NCI-H1092 treated with DMSO at 0.1 percent for 48 hours (cell line): ENCODE data around the gene POGLUT3.

Experiments used
- DNase-seq: peaks from one replicate; lab custom pipeline; 2025; lab: John Stamatoyannopoulos, UW

POGLUT3 gene, protein sequence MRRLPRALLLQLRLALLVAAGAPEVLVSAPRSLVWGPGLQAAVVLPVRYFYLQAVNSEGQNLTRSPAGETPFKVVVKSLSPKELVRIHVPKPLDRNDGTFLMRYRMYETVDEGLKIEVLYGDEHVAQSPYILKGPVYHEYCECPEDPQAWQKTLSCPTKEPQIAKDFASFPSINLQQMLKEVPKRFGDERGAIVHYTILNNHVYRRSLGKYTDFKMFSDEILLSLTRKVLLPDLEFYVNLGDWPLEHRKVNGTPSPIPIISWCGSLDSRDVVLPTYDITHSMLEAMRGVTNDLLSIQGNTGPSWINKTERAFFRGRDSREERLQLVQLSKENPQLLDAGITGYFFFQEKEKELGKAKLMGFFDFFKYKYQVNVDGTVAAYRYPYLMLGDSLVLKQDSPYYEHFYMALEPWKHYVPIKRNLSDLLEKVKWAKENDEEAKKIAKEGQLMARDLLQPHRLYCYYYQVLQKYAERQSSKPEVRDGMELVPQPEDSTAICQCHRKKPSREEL

DNA sequence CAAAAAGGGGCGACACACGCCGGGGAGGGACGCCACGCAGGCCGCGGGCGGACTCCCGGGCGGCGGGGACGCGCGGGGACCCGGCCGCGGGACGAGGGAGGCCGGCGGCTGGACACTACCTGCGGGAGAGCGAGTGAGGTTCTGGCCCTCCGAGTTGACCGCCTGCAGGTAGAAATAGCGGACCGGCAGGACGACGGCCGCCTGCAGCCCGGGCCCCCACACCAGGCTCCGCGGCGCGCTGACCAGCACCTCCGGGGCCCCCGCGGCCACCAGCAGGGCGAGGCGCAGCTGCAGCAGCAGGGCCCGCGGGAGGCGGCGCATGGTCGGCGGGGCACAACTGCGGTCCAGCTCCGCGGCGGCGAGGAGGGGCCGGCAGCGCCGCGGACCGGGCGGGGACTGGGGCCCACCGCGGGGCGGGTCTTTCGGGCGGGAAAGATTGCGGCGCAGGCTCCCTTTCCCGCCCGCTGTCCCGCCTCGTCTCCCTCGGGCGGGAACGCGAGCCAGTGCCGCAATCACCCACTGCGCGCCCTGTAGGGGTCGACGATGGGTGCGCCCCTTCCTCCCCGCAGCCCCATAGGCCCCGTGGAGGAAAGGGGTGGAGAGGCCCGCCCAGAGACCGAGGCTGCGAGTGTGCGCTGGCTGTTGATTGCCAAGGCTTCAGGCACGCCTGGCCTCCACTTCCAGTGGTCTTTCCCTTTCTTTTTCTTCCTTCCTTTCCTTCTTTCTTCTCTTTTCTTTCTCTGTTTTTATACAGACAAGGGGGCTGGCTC is at the start of gene POGLUT3:
TSS of gene POGLUT3 (minus strand) at position 339 of the 770 bp plus-strand sequence. CDS start at position 321, 18 bp downstream.
- DNase-seq: peak; percentile 68

DNA sequence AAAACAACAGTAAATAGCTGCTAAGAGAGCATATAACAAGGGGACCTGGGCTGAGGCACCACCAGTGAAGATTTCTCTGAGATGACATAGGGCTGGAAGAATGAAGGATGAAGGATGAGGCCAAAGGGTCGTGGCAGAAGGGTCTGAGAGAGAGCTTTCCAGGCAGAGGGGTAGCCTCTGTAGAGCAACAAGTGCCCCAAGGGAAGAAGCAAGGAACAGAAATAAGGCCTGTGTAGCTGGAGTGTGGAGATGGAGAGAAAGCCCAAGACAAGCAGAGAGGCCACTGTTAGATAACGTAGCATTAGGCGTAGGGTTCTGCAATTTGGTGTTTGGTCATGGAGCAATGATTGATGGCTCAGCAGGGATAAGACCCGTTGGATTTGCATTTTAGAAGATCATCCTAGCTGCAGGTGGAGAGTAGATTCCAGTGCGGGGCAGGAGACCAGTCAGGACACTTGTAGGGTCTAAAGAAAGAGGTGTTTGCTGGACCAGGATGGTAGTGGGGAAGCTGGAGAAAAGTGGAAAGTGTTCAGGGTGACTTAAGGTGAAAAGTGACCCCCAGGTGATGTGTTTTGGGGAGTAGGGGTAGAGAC is 47.8 kb upstream of the POGLUT3 start:
- DNase-seq: no peak

DNA sequence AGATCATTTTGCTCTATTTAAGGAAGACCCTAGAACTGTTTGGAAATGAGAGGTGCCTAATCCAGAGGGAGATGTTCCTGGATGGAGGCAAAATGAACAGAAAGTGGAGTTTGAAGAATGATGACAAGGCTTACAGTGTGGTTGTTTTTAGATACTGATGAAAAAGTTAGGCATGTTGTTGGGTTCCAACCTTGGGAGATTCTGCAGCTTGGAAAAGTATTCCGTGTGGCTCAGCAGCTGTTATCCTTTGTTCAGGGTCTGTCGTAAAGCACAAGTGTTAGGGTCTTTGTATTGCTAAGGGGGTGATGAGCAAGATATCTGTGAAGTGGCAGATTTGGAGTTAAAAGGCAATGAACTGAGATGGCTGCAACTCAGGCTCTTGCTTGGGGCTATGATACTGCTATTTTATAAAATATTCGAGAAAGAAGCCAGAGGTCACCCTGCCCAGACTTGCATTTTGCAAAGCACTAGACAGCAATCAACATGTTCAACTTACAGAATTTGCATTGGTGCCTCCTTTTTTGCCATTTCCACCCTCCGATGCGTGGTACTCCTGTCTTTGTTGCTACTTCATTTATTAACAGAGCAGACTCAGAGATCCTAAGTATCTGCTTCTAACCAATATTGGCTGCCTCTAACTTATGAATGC is 45.3 kb upstream of the POGLUT3 start:
- no peak for DNase-seq

DNA sequence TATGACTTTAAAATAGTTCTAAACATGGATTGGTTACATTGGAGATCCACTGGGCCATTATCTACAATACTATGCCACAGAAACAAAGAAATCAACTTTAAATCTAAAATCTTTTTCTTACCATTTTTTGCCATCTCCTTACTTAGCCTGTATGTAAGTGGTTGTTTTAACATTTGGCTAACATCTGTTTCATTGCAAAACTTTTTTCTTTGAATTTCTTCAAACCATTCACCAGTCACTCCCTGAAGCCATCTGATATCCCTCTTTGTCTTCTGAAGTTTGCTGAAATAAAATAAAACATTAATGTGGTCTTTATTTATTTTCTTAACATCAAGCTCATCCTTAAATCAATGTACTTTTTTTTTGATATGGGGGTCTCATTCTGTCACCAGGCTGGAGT is 43.3 kb upstream of the POGLUT3 start:
- DNase-seq: no peak

DNA sequence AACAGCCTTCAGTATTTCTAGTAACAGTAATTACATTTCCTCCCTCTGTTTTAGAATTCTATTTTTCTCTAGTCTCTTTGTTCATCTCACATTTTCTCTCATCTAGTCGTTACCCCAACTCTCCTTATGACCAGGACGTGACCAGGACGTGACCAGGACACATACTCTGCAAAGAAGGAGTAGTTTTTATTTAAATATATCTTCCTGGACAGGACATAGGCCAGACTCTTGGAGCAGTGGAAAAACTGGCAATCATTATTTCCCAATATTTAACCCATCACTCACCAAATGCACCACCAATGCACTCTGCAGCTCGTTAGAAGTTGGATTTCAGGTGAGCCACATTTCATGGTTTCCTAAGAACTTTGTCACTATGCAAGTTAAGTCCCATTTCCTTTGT is 40.3 kb upstream of the POGLUT3 start:
- no peak for DNase-seq

DNA sequence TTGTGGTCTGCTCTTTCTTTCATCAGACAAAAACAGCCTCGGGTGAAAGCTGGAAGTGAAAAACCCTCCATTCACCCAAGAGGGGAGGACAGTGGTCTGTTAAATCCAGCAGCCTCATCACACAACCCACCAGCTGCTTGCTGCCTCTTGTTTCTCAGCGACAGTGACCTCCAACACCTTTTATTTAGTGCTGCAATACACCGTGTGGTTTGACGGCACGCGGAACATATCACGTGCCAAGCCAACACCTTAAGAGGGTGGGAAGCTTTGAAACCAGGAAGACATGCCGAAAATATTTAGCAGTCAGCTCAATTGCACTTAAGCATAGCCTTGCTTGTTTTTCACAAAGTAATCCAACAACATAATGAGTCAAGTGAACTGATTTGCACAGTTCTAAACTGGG is 39.8 kb upstream of the POGLUT3 start:
- DNase-seq: peak; percentile 12

DNA sequence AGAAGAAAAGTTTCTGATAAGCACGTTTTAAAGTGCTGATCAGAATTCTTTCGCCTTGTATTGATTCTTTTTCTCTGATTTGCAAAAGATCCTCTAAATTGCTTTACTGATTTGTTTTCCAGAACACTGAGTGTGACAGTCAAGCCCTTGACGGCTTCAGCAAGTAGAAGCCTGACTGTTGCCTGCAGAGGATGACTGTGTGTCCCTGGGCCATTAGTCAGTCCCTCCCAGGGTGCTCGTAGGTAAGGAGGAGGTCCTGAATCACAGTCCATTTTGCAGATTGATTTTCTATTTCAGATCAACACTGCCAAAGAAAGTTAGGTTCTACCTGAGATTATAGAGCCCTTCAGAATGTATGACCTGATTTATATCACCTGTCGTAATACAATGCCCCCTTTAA is 38.6 kb upstream of the POGLUT3 start:
- no peak for DNase-seq

DNA sequence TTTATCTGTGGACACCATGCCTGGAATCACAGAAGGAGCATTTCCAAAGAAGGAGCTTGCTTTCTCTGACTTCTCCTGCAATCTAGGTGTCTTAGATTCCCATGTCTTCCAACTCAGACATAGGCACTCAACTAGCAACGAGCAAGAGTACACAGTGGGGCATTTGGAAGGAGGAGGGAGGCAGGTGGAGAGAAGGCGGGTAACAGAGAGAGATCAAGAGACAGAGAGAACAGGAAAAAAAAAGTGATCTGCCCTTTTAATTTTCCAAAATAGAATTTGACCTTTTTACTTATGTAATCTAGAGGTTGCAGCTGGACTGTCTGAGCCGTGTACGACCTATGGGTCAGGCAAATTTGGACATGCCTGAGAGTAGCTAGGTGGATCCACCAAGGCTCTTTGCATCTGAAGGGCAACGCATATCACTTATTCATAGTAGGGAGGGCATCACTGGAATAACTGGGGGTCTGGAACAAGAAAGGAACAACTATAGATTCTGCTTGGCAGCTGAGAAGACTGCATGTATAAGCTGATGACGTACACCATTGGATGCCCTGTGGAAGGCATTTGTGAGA is 37.3 kb upstream of the POGLUT3 start:
- no peak for DNase-seq

DNA sequence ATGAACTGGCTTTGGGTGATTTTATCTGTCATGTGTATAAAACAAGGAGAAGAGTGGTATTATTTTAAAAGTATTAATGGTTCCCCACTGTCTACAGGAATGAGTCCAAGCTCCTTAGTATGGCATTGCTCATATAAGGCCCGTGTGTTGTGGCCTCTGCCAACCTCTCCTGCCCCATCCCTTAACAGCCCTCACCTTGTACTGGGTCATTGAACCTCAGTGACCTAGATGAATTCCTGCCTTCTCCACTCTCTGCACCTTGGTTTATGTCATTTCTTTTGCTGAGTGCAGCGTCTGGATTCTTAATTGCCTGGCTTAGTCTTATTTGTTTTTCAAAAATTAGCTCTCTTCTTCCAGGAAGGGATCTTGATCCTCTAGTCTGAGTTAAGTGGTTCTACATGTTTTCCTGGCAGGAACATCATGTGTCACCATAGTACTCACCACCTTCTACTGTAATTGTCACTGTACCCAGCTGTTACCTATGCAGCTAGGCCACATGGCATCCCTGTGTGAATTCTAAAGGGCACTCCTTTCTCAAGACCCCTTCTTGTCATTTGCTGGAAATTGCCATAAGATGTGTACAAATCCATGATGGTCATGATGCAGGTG is 36.2 kb upstream of the POGLUT3 start:
- DNase-seq: no peak

DNA sequence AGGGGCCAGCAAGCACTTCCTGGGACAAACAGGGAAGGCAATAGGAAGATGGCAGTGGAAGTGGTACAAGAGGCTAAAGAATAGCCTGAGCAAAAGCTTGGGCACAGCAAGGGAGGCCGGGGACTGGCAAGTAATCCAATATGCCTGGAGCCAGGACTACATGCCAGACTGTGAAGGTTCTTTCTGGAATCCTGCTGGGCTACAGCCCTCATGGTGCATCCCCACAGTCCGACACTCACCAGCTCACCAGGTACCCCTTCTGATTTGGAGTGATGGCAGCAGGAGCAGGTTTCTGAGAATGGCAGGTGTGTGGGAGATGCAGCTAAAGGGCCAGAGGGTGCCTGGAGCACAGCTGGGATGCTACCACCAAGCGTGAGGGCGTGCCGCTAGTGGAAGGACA is 32.2 kb upstream of the POGLUT3 start:
- DNase-seq: no peak

DNA sequence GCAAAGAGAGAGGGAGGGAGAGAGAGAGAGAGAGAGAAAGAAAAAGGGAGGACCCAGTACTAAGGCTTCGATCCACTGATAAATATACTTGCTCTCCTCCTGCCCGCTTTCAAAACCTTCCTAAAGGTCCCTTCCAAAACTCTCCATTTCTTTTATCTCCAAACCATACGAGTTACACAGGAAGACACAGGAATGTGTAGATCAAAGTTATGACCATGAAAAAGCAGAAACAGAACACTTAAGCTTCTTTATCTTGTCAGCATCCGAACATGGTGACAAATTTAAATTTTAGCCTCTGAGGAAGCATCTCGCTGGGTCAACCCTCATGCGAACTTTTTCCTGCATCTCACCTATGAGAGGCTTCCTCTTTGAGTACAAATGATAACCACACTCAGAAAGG is 29.2 kb upstream of the POGLUT3 start:
- no peak for DNase-seq

DNA sequence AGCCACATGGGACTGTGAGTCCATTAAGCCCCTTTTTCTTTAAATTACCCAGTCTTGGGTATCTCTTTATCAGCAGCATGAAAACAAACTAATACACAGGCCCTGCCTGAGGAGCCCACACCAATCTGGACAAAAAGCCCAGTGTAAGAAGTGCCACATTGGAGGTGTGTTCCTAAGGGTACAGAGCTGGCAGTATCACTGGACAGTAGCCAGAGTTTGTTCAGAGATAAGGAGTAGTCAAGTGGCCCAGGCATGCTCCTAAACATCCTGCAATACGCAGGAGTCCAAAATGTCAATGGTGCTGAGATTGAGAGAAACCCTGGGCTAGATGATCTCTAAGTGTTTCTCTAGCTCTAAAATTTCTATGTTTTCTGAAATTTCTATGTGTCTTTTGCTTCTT is 27.0 kb upstream of the POGLUT3 start:
- DNase-seq: no peak

DNA sequence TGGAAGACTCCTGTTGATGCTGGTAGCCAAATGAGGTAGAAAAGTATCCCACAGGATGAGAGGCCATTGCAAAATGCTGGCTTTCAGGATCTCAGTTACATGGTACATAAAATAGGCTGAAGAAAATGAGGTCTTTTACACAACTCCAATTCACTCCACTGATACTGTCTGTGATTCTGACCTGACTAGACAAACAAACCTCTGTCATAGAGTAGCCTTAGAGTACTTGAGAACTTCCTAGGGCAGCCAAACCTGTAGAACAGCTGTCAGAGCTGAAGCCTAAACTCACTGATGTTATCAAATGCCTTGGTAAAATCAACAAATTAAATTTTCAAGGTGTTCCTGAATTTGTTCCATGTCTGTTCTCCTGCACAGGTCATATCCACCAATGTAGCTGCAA is 26.2 kb upstream of the POGLUT3 start:
- no peak for DNase-seq

DNA sequence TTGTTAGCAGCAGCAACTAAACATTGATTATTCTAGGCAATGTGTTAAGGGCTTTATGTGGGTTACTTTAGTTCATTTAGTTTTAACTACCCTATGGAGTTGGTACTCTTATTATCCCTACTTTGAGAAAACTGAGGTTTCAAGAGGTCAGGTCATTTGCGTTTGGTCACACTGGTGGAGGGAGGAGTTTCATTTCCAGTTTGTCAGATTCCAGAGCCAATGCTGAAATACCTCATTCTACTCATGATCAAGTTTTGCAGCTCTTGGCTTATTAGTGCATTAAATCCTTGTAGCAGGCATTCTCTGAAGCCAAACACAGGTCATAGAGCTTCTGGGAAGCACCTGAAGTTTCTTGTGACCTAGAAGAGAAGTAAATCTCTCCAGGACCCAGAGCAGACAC is 24.1 kb upstream of the POGLUT3 start:
- DNase-seq: no peak

DNA sequence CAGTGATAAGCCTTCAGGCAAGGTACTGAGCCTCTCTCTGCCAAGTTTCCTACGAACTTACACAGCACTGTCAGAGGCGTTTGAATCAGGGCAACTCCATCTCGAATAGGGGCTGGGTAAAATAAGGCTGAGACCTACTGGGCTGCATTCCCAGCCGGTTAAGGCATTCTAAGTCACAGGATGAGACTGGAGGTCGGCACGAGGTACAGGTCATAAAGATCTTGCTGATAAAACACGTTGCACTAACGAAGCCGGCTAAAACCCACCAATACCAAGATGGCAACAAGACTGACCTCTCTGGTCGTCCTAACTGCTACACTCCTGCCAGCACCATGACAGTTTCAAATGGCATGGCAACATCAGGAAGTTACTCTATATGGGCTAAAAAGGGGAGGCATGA is 20.4 kb upstream of the POGLUT3 start:
- DNase-seq: no peak

DNA sequence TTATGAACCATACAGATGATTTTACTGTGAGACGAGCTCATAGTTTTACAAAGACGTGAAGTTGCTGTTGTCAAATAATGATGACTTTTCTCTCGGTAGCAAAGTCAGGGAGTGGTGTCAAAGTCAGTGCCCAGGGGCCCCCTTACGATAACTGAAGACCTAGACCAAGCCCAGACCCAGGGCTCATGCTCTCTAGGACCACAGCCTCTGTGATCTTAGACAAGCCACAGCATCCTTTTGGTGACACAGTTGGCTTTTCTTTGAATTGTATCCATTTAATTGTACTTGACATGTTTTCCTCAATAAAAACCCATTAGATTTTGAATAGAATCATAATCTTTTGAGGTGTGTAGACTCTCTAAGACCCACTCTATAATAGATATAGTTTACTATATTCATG is 17.9 kb upstream of the POGLUT3 start:
- no peak for DNase-seq

DNA sequence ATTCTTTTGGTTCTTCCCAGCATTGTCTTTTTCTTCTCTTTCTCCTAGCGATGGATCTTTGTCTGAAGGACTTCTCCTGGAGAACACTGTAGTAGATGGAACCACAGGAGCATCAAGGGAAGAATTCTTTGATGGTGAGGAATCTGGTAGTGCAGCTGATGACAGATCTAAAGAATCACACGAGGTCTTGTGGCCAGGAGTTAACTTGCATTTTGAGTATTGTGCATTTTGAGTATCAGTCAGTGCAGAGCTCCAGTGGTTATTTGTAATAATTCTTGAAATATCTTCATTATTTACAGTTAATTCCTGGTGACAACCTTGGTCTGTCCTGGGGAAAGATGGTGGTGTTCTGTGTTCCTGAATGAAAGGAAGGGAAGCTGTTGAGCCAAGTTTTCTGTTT is 14.5 kb upstream of the POGLUT3 start:
- DNase-seq: no peak

DNA sequence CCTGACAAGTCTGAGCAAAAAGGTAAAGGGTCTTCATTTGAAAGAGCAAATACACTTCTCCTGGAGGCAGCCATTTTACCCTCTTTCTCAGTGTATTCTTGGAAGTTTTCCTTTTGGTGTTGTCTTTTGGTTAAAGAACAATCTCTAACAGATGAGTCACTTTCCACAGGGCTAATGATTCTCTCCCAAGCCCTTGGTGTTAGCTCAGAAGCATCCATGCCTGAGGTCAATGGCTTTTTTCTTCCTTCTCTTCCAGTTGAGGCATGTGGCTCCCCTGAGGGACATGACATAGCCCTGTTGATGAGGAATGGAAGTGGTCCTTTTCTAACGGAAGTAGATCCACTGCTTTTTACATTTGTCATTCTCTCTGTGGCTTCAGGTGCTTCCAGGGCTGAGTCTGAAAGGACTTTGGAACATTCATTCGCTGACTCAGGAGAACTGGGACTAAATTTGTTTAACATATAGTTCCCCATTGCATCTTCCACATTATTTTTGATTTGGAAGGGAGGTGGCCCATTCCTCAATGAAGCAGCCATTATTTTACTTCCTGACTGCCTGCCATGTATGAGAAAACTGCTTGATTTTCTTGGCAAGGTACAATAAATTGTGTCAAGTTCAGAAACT is 13.8 kb upstream of the POGLUT3 start:
- DNase-seq: no peak

DNA sequence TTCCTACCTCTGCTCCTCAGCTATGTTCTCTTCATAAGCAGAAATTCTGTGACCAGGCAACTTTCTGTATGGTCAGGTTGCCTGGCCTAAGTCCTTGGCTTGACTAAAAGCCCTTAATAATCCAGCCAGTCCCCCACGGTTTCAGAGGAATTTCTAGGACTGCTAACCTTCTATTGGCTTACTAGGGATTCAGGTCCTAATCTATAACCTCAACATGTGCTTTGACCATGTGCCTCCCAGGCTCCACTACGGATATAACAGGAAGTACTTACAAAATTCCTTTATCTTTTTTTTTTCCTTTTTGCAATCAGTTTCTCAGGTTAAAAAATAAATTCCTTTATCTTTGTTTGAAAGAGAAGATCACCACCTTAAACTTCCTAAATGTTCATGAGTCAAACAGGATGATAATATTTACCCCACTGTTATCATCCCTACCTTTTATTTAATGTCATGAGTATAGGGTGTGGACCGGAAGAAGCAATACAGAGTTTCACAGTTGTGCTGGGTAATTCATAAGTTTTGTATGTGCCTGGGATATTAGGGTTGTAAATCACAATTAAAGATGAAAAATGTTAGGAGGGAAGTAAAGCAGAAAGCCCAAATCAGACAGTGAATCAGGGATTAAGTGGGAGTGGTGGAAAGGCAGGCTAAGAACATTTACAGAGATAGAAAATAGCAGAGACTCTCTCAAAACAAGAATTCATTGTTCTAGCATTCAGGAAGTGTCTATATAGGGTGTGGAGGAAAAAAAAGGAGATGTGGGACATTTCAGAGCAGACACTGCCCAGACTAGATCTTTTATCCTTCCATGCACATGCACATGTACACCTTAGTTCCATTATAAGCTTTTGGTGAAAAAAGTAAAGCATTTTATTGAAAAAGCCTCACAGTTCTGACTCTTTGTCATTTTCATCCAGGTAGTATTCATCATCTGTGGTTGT is 10.7 kb upstream of the POGLUT3 start:
- DNase-seq: no peak

DNA sequence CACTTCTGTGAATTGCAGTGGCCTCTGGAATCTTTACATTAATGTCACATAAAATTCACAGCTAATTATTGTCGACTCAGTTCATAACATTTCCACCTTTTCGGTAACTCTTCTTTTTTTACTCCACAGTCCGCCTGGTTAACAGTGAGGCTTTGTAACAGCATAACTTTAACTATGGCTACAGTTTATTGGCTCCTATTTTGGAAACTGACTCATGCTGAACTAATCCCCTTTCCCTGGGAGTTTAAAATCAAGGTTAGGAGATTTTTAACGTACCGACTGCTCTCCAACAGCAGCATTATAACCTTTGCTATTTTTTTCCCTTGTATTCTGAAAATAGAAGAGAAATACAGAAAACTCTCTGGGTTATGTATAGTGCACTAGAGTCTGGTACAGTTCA is 3.2 kb upstream of the POGLUT3 start:
- no peak for DNase-seq
